HCT116 (cell line): ENCODE measurements around the gene RNF220.

Experiments used
- CTCF ChIP-seq, 3 experiments: fragments of 200-600 bp in 1 of 3; sonication (generic) in 1 of 3; IDR thresholded peaks in 2 of 3; conservative IDR thresholded peaks in 1 of 3; 2 replicates each; pipeline ENCODE4 v1.5.1; 2012 to 2017; ENCODE audit warnings: low read depth in 2 of 3, low read length in 2 of 3, antibody characterized with exemption in 1 of 3, borderline replicate concordance in 1 of 3, control low read depth in 1 of 3, mild to moderate bottlenecking in 1 of 3, mixed read lengths in 1 of 3, mixed run types in 1 of 3, moderate library complexity in 1 of 3; ENCODE audit not compliant: insufficient read depth in 1 of 3
- EZH2 ChIP-seq: fragments of 200-600 bp; sonication (generic); IDR thresholded peaks from 2 replicates; pipeline ENCODE4 v1.6.1; 2017; ENCODE audit warnings: antibody characterized with exemption, mixed run types
- EZH2phosphoT487 ChIP-seq: fragments of 200-600 bp; IDR thresholded peaks from 2 replicates; pipeline ENCODE4 v1.6.1; 2018; ENCODE audit warnings: antibody characterized with exemption, borderline replicate concordance
- FOSL1 ChIP-seq: IDR thresholded peaks from 2 replicates; pipeline ENCODE4 v1.6.1; 2012; ENCODE audit warnings: low read depth
- JUND ChIP-seq: IDR thresholded peaks from 2 replicates; pipeline ENCODE4 v1.6.1; 2012
- MAX ChIP-seq: IDR thresholded peaks from 2 replicates; pipeline ENCODE4 v1.6.1; 2012
- POLR2A ChIP-seq: IDR thresholded peaks from 2 replicates; pipeline ENCODE4 v1.7.0; 2011; ENCODE audit warnings: borderline replicate concordance; ENCODE audit not compliant: insufficient read depth, insufficient read length; ENCODE audit errors: extremely low read depth
- RAD21 ChIP-seq: IDR thresholded peaks from 2 replicates; pipeline ENCODE4 v1.6.1; 2012; ENCODE audit warnings: low read depth, mild to moderate bottlenecking
- SIN3A ChIP-seq: IDR thresholded peaks from 2 replicates; pipeline ENCODE4 v1.6.1; 2012; ENCODE audit warnings: low read depth
- ZFX ChIP-seq: fragments of 450-650 bp; IDR thresholded peaks from 2 replicates; pipeline ENCODE4 v1.6.1; 2017

- TF ChIP-seq JUND, result no peak
- no peak for TF ChIP-seq CTCF (IDR thresholded peaks at IDR 0.05 in 2 of 3, conservative IDR thresholded peaks at IDR 0.05 in 1 of 3; ENCODE audit: borderline replicate concordance in 1 of 3, insufficient read depth in 1 of 3, low read depth in 2 of 3, low read length in 2 of 3)
- TF ChIP-seq SIN3A, result no peak
- TF ChIP-seq RAD21, result no peak
- no peak for TF ChIP-seq EZH2
- no peak for TF ChIP-seq EZH2phosphoT487
- no peak for TF ChIP-seq FOSL1
- no peak for TF ChIP-seq ZFX
- no peak for TF ChIP-seq POLR2A
- TF ChIP-seq MAX, result no peak
Measured at GRCh38 chr1:44536357-44537209, 131.5 kb downstream of the RNF220 start.
